HL-60/S4 (cell line): ENCODE measurements around the gene RO60.
"Not testable (repeated sequence)": the region's sequence is repeated elsewhere in the genome, so short reads cannot be mapped to it uniquely, and the experiment has no call there.

Experiments used
- in situ Hi-C: fragments of 300-500 bp; cut with MboI; formaldehyde crosslinking; loops from 2 replicates; pipeline ENCODE4 v1.14.3; 2022; ENCODE audit warnings: low sequenced_read_pairs

Gene RO60

GRCh38 chr1:193059282-193060114 lies at the start of gene RO60, which contains the start of gene UCHL5:
RO60 (plus strand) TSS chr1:193059612; CDS start chr1:193069055, 9,443 bp downstream.
UCHL5 (minus strand) TSS chr1:193059360; CDS start chr1:193059260, 100 bp downstream.
- in situ Hi-C loops, result no loop called here

- in situ Hi-C loops, result loop anchor here (25.0 kb wide), 2 partner anchors 199 to 524 kb away; partner anchors contain the start of gene RGS2
These were observed 48.0 kb upstream of the RO60 start for GRCh38 chr1:193011406-193011805.

GRCh38 chr1:193013005-193013404 lies 46.4 kb upstream of the RO60 start:
- in situ Hi-C loops, result loop anchor here (25.0 kb wide), 2 partner anchors 201 to 526 kb away; partner anchors contain the start of gene RGS2

GRCh38 chr1:193013707-193014106 lies 45.7 kb upstream of the RO60 start:
- in situ Hi-C loops, result loop anchor here (25.0 kb wide), 2 partner anchors 201 to 526 kb away; partner anchors contain the start of gene RGS2

- in situ Hi-C loops, result loop anchor here (25.0 kb wide), 2 partner anchors 202 to 527 kb away; partner anchors contain the start of gene RGS2
These were observed 45.0 kb upstream of the RO60 start for GRCh38 chr1:193014400-193014799.

- in situ Hi-C loops, result loop anchor here (25.0 kb wide), 2 partner anchors 204 to 529 kb away; partner anchors contain the start of gene RGS2
These were observed 42.6 kb upstream of the RO60 start for GRCh38 chr1:193016788-193017187.

GRCh38 chr1:193019442-193020026 lies 39.9 kb upstream of the RO60 start:
- in situ Hi-C loops, result loop anchor here (25.0 kb wide), 2 partner anchors 207 to 532 kb away; partner anchors contain the start of gene RGS2

GRCh38 chr1:193025218-193025617 lies 34.2 kb upstream of the RO60 start:
- in situ Hi-C loops, result no loop called here

GRCh38 chr1:193030280-193030679 lies 29.1 kb upstream of the RO60 start:
- in situ Hi-C loops, result no loop called here

- in situ Hi-C loops, result no loop called here
These were observed 28.0 kb upstream of the RO60 start for GRCh38 chr1:193031431-193031830.

- in situ Hi-C loops, result not testable (repeated sequence)
These were observed 26.6 kb upstream of the RO60 start for GRCh38 chr1:193032643-193033427.

- in situ Hi-C loops, result no loop called here
These were observed 25.8 kb upstream of the RO60 start for GRCh38 chr1:193033610-193034009.

- in situ Hi-C loops, result no loop called here
These were observed 22.9 kb upstream of the RO60 start for GRCh38 chr1:193036337-193037047.

- in situ Hi-C loops, result no loop called here
These were observed 19.4 kb upstream of the RO60 start for GRCh38 chr1:193040011-193040410.

GRCh38 chr1:193042766-193043691 lies 16.4 kb upstream of the RO60 start:
- in situ Hi-C loops, result no loop called here

- in situ Hi-C loops, result not testable (repeated sequence)
These were observed 10.5 kb upstream of the RO60 start for GRCh38 chr1:193048913-193049312.

- in situ Hi-C loops, result no loop called here
These were observed 5.2 kb upstream of the RO60 start for GRCh38 chr1:193054169-193054675.

- in situ Hi-C loops, result no loop called here
These were observed 707 bp upstream of the RO60 start for GRCh38 chr1:193058529-193059281.
